IMR-90 (cell line): ENCODE measurements around the gene FAM162A. TPM values are rescaled to one million over a fixed set of nuclear protein-coding genes. Genes with fewer than 3 reads are reported as not detected.

Experiments
- ATAC-seq: fragments of 200-7000 bp; cut with Tn5 transposase; 2 replicates; pipeline ENCODE4 v1.9.1; 2020; ENCODE audit warnings: low read depth, mild to moderate bottlenecking, moderate library complexity
- BruUV-seq: library from RNA; stranded (reverse); fragments of 400-500 nt; replicated peaks from 2 replicates; lab custom pipeline; 2021; lab: Mats Ljungman, UMichigan
- CTCF ChIA-PET: fragments of 300-600 bp; formaldehyde crosslinking; extraction: SDS; loops from one replicate; lab custom pipeline; 2021; ENCODE audit warnings: antibody characterized with exemption; lab: Yijun Ruan, JAX
- POLR2A ChIA-PET: fragments of 300-600 bp; sonication (Branson Sonifier 250); formaldehyde crosslinking; loops from one replicate; lab custom pipeline; 2022; ENCODE audit warnings: antibody characterized with exemption; ENCODE audit not compliant: unreplicated experiment; lab: Charles Lee
- DNase-seq: peaks from one replicate; pipeline ENCODE4 v3.0.0; 2013
- H2AFZ ChIP-seq: replicated peaks from 2 replicates; pipeline ENCODE3; 2013; ENCODE audit warnings: low read length, mild to moderate bottlenecking; ENCODE audit not compliant: poor library complexity
- H2AK5ac ChIP-seq: 2 replicates; pipeline ENCODE4 v1.6.1; 2013; ENCODE audit warnings: low read depth, low read length, inconsistent platforms
- H2AK9ac ChIP-seq: replicated peaks from 2 replicates; pipeline ENCODE3; 2013; ENCODE audit warnings: mild to moderate bottlenecking, low read depth, low read length, moderate library complexity; ENCODE audit not compliant: poor library complexity
- H2BK120ac ChIP-seq: 2 replicates; pipeline ENCODE4 v1.6.1; 2013; ENCODE audit warnings: low read depth, low read length, inconsistent platforms
- H2BK15ac ChIP-seq: 3 replicates; pipeline ENCODE4 v1.6.1; 2013; ENCODE audit warnings: low read depth, low read length, inconsistent platforms
- H2BK20ac ChIP-seq: 2 replicates; pipeline ENCODE4 v1.6.1; 2013; ENCODE audit warnings: low read depth, mild to moderate bottlenecking, inconsistent platforms, low read length, moderate library complexity
- H2BK5ac ChIP-seq: 2 replicates; pipeline ENCODE4 v1.6.1; 2013; ENCODE audit warnings: mild to moderate bottlenecking, low read depth, low read length, inconsistent platforms; ENCODE audit not compliant: poor library complexity, severe bottlenecking
- H3K14ac ChIP-seq: replicated peaks from 2 replicates; pipeline ENCODE4 v1.6.1; 2013; ENCODE audit warnings: low read depth, low read length, inconsistent platforms
- H3K18ac ChIP-seq: 2 replicates; pipeline ENCODE4 v1.6.1; 2013; ENCODE audit warnings: low read depth, low read length, control low read depth
- H3K23ac ChIP-seq: 2 replicates; pipeline ENCODE4 v1.6.1; 2013; ENCODE audit warnings: low read depth, low read length, inconsistent platforms
- H3K27ac ChIP-seq: 2 replicates; pipeline ENCODE4 v1.5.1; 2013; ENCODE audit warnings: mild to moderate bottlenecking, control low read depth, low read length; ENCODE audit not compliant: insufficient read depth
- H3K27me3 ChIP-seq: 2 replicates; pipeline ENCODE4 v1.6.1; 2013; ENCODE audit warnings: low read length; ENCODE audit not compliant: control insufficient read depth, insufficient read depth
- H3K36me3 ChIP-seq: 2 replicates; pipeline ENCODE4 v1.6.1; 2013; ENCODE audit warnings: low read length, mixed read lengths; ENCODE audit not compliant: control insufficient read depth, insufficient read depth
- H3K4ac ChIP-seq: 2 replicates; pipeline ENCODE4 v1.6.1; 2013; ENCODE audit warnings: low read depth, low read length, inconsistent platforms
- H3K4me1 ChIP-seq: 2 replicates; pipeline ENCODE4 v1.6.1; 2013; ENCODE audit warnings: low read length, mixed read lengths; ENCODE audit not compliant: control insufficient read depth, insufficient read depth
- H3K4me2 ChIP-seq: 2 replicates; pipeline ENCODE4 v1.6.1; 2013; ENCODE audit warnings: low read depth, mild to moderate bottlenecking, control low read depth, low read length, moderate library complexity
- H3K4me3 ChIP-seq: 2 replicates; pipeline ENCODE4 v1.5.1; 2013; ENCODE audit warnings: low read depth, mild to moderate bottlenecking, control low read depth, low read length, moderate library complexity; ENCODE audit not compliant: insufficient read depth
- H3K56ac ChIP-seq: 2 replicates; pipeline ENCODE4 v1.6.1; 2013; ENCODE audit warnings: low read length, inconsistent platforms; ENCODE audit not compliant: insufficient read depth; ENCODE audit errors: extremely low read depth
- H3K79me1 ChIP-seq, 2 experiments: 2 replicates each; pipeline ENCODE4 v1.6.1; 2013; ENCODE audit warnings: low read length in 2 of 2, inconsistent platforms in 1 of 2, low read depth in 1 of 2
- H3K9ac ChIP-seq: 2 replicates; pipeline ENCODE4 v1.6.1; 2013; ENCODE audit warnings: low read depth, low read length, control low read depth
- H3K9me1 ChIP-seq: 2 replicates; pipeline ENCODE4 v1.6.1; 2013; ENCODE audit warnings: low read length, inconsistent platforms; ENCODE audit not compliant: insufficient read depth
- H3K9me3 ChIP-seq: 2 replicates; pipeline ENCODE4 v1.6.1; 2013; ENCODE audit warnings: low read length; ENCODE audit not compliant: control insufficient read depth, insufficient read depth
- H4K20me1 ChIP-seq: 2 replicates; pipeline ENCODE4 v1.6.1; 2013; ENCODE audit warnings: low read length, inconsistent platforms; ENCODE audit not compliant: insufficient read depth
- H4K5ac ChIP-seq: 2 replicates; pipeline ENCODE4 v1.6.1; 2013; ENCODE audit warnings: mild to moderate bottlenecking, low read depth, low read length, control low read depth
- H4K8ac ChIP-seq, 2 experiments: 2 replicates each; pipeline ENCODE4 v1.6.1; 2013; ENCODE audit warnings: low read depth in 2 of 2, low read length in 2 of 2, control low read depth in 1 of 2, inconsistent platforms in 1 of 2
- H4K91ac ChIP-seq: 2 replicates; pipeline ENCODE4 v1.6.1; 2013; ENCODE audit warnings: low read depth, low read length, inconsistent platforms; ENCODE audit not compliant: insufficient read depth
- BHLHE40 ChIP-seq: fragments of 150-350 bp; IDR thresholded peaks from 2 replicates; pipeline ENCODE4 v1.6.1; 2016; ENCODE audit warnings: mild to moderate bottlenecking, low read depth, low read length
- CHD1 ChIP-seq: IDR thresholded peaks from 2 replicates; pipeline ENCODE4 v1.6.1; 2012; ENCODE audit warnings: low read depth, low read length, improper control_type of control experiment
- CTCF ChIP-seq: conservative IDR thresholded peaks from 2 replicates; pipeline ENCODE4 v1.5.1; 2012; ENCODE audit warnings: mild to moderate bottlenecking, low read depth, low read length, improper control_type of control experiment
- MAZ ChIP-seq: IDR thresholded peaks from 2 replicates; pipeline ENCODE4 v1.6.1; 2012; ENCODE audit warnings: low read depth, mild to moderate bottlenecking, low read length, improper control_type of control experiment, moderate library complexity, borderline replicate concordance
- MXI1 ChIP-seq: IDR thresholded peaks from 2 replicates; pipeline ENCODE4 v1.6.1; 2012; ENCODE audit warnings: low read depth, mild to moderate bottlenecking, low read length, moderate library complexity, borderline replicate concordance
- NFE2L2 ChIP-seq: fragments of 150-350 bp; IDR thresholded peaks from 2 replicates; pipeline ENCODE4 v1.6.1; 2016; ENCODE audit warnings: low read depth, mild to moderate bottlenecking, low read length
- RAD21 ChIP-seq: IDR thresholded peaks from 2 replicates; pipeline ENCODE4 v1.6.1; 2012; ENCODE audit warnings: low read length, improper control_type of control experiment
- RFX5 ChIP-seq: IDR thresholded peaks from 2 replicates; pipeline ENCODE4 v1.8.0; 2012; ENCODE audit warnings: low read depth, mild to moderate bottlenecking, low read length, moderate library complexity
- SMC3 ChIP-seq: fragments of 150-350 bp; IDR thresholded peaks from 2 replicates; pipeline ENCODE4 v1.6.1; 2016; ENCODE audit warnings: low read depth, mild to moderate bottlenecking, antibody characterized with exemption, low read length, moderate library complexity
- WGBS, 2 experiments: methylation state at CpG; one replicate each; pipeline versions ENCODE4 v1.1.5 to v1.1.7; 2013; ENCODE audit warnings: missing lambda C conversion rate in 2 of 2; ENCODE audit not compliant: insufficient read length in 1 of 2; ENCODE audit errors: extremely low coverage in 2 of 2; 5-methylcytosine and 5-hydroxymethylcytosine counted together
- dilution Hi-C: fragments of 300-500 bp; cut with HindIII; formaldehyde crosslinking; loops from one replicate; pipeline ENCODE4 v1.14.3; 2018; ENCODE audit warnings: low sequenced_read_pairs; ENCODE audit not compliant: unreplicated experiment
- in situ Hi-C: fragments of 300-500 bp; cut with MboI; formaldehyde crosslinking; loops from 3 replicates; pipeline ENCODE4 v1.14.3; 2019; ENCODE audit warnings: low sequenced_read_pairs, inconsistent platforms, mixed read lengths
- intact Hi-C: fragments of 100-400 bp; cut with micrococcal nuclease; formaldehyde crosslinking; loops from 2 replicates; pipeline ENCODE4 v1.10.0; 2022
- polyA plus RNA-seq, 3 experiments: library from polyadenylated mRNA; depleted of rRNA; stranded (reverse); fragments of >200 nt; gene quantifications; 2 replicates each; pipeline ENCODE4 v1.2.3, GENCODE V29; 2012; ENCODE audit warnings: low replicate concordance in 1 of 3
- total RNA-seq: library from RNA; depleted of rRNA; stranded (reverse); fragments of >200 nt; gene quantifications from 2 replicates; pipeline ENCODE4 v1.2.3, GENCODE V29; 2012

Gene FAM162A
- total and polyA plus RNA-seq, 2 of the 4 experiments (the other 2 are of a cell fraction), result 33.9 to 66.8 TPM

DNA sequence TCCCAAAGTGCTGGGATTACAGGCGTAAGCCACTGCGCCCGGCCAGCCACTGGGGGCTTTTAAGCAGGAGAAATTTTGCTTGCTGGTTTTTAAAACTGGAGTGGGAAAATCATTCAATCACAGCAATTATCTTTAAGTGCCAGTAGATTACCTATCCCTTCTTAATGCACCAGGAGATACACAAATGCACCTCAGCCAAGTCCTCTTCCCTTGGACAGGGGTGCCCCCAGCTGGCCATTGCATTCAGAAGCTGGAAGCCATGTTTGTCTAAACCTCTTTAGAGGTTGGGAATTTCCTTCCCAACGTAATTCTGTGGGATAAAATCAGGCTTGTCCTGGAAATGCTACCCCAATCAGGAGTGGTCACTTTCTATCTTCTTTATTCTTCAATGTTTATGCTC lies 27.6 kb upstream of the FAM162A start:
- no peaks in the 10 kb centered on the region for H3K79me1 ChIP-seq
- peaks cover 4% of the 10 kb centered on the region for H3K36me3 ChIP-seq
- H3K9ac ChIP-seq, result no peak overlapping the region
- in situ Hi-C loops, result loop anchor here (10.0 kb wide), 1 partner anchor 252 kb away; no protein-coding TSS in a partner anchor
- H3K4me3 ChIP-seq, result no peak overlapping the region
- no peak overlapping the region for H3K56ac ChIP-seq
- no CpG with 5 or more reads among the region's 4 CpGs for WGBS, 2 experiments
- H2AFZ ChIP-seq, result no peak overlapping the region
- no peak overlapping the region for H3K4me2 ChIP-seq
- CTCF ChIA-PET, result interaction anchor here (1.4 kb wide), 1 partner anchor 98 kb away, joined by 3 read pairs; no protein-coding TSS in a partner anchor
- H2BK20ac ChIP-seq, result no peak overlapping the region
- no peak overlapping the region for H2BK5ac ChIP-seq
- no TSS peak for BruUV-seq
- no peak overlapping the region for H3K18ac ChIP-seq
- H2AK9ac ChIP-seq, result no peak overlapping the region
- H4K8ac ChIP-seq, result no peak overlapping the region
- DNase-seq (peak; percentile 54), ATAC-seq (peak; percentile 75)
- no peak overlapping the region for H2BK15ac ChIP-seq
- POLR2A ChIA-PET, result no interaction called here
- TF ChIP-seq SMC3 (peak; percentile 55), BHLHE40 (no peak), RAD21 (peak; percentile 66), CTCF (peak; percentile 55), RFX5 (no peak), CHD1 (no peak), NFE2L2 (no peak), MXI1 (no peak), MAZ (no peak)
- H4K5ac ChIP-seq, result no peak overlapping the region
- H3K4me1 ChIP-seq, result no peaks in the 10 kb centered on the region
- H3K4ac ChIP-seq, result no peak overlapping the region
- no peak overlapping the region for H2AK5ac ChIP-seq
- no peaks in the 10 kb centered on the region for H4K20me1 ChIP-seq
- no peaks in the 10 kb centered on the region for H3K9me3 ChIP-seq
- intact Hi-C loops, result loop anchor here (1.0 to 10.0 kb wide), 3 partner anchors 255 to 810 kb away; no protein-coding TSS in a partner anchor
- dilution Hi-C loops, result no loop called here
- no peaks in the 10 kb centered on the region for H3K9me1 ChIP-seq
- H3K14ac ChIP-seq, result no peak overlapping the region
- no peak overlapping the region for H2BK120ac ChIP-seq
- no peak overlapping the region for H3K23ac ChIP-seq
- no peak overlapping the region for H4K91ac ChIP-seq
- no peaks in the 10 kb centered on the region for H3K27me3 ChIP-seq
- H3K27ac ChIP-seq, result no peak overlapping the region
